T47D (cell line): ENCODE measurements around the gene ATF4.
"Not testable (repeated sequence)": the region's sequence is repeated elsewhere in the genome, so short reads cannot be mapped to it uniquely, and the experiment has no call there.

ENCODE experiments used
- DNase-seq, 2 experiments: peaks; one replicate each; pipeline versions ENCODE4 v3.0.0 to v3.0.0-alpha.2; 2011 to 2012; ENCODE audit warnings: low read depth in 1 of 2, low spot score in 1 of 2
- JUND ChIP-seq: IDR thresholded peaks from 2 replicates; pipeline ENCODE4 v1.6.1; 2012; ENCODE audit warnings: low read depth
- in situ Hi-C: cut with HindIII; loops from 2 replicates; pipeline ENCODE4 v1.10.0; 2016; ENCODE audit warnings: low sequenced_read_pairs, low pct_unique_long_range_greater_than_20kb

Gene ATF4

GRCh38 chr22:39508393-39508792, 12.0 kb upstream of the ATF4 start:
- DNase-seq, result no peak
- TF ChIP-seq JUND, result no peak
- in situ Hi-C loops, result no loop called here

- DNase-seq, result no peak
- no peak for TF ChIP-seq JUND
- in situ Hi-C loops, result no loop called here
Observed at GRCh38 chr22:39510529-39511149, 9.7 kb upstream of the ATF4 start.

GRCh38 chr22:39511226-39511625, 9.1 kb upstream of the ATF4 start:
- in situ Hi-C loops, result no loop called here
- DNase-seq, result no peak
- TF ChIP-seq JUND, result no peak

- in situ Hi-C loops, result no loop called here
- no peak for DNase-seq
Observed at GRCh38 chr22:39512026-39512425, 8.3 kb upstream of the ATF4 start.

GRCh38 chr22:39513791-39514190, 6.6 kb upstream of the ATF4 start:
- in situ Hi-C loops, result no loop called here
- DNase-seq, result no peak
- no peak for TF ChIP-seq JUND

More at GRCh38 chr22:39512026-39512425, 8.3 kb upstream of the ATF4 start:
- no peak for TF ChIP-seq JUND

GRCh38 chr22:39514373-39514973, 5.9 kb upstream of the ATF4 start:
- DNase-seq, result no peak
- in situ Hi-C loops, result no loop called here
- TF ChIP-seq JUND, result no peak

- no peak for DNase-seq
- in situ Hi-C loops, result no loop called here
- TF ChIP-seq JUND, result no peak
Observed at GRCh38 chr22:39515266-39516050, 4.9 kb upstream of the ATF4 start.

GRCh38 chr22:39517470-39517869, 2.9 kb upstream of the ATF4 start:
- no peak for DNase-seq
- no peak for TF ChIP-seq JUND
- in situ Hi-C loops, result no loop called here

- DNase-seq, result no peak
- no peak for TF ChIP-seq JUND
- in situ Hi-C loops, result no loop called here
Observed at GRCh38 chr22:39518144-39518786, 2.1 kb upstream of the ATF4 start.

- in situ Hi-C loops, result no loop called here
Observed at GRCh38 chr22:39518996-39519680, 1.2 kb upstream of the ATF4 start.

GRCh38 chr22:39519681-39520225, 609 bp upstream of the ATF4 start:
- in situ Hi-C loops, result no loop called here
- peak; percentile 96 to 98 for DNase-seq
- TF ChIP-seq JUND, result no peak

More at GRCh38 chr22:39518996-39519680, 1.2 kb upstream of the ATF4 start:
- DNase-seq, result peak in 1 of 2 experiments; percentile 41
- no peak for TF ChIP-seq JUND

GRCh38 chr22:39521106-39521885, 934 bp downstream of the ATF4 start:
- DNase-seq, result peak in 1 of 2 experiments; percentile 68
- in situ Hi-C loops, result not testable (repeated sequence)

GRCh38 chr22:39522091-39522490, 1.7 kb downstream of the ATF4 start:
- DNase-seq, in situ Hi-C loops: not testable (repeated sequence)
